Activated T-cell treated with anti-CD3 and anti-CD28 coated beads for 48 hours (primary cell): ENCODE measurements around the gene PHC2.
"Not testable (repeated sequence)": the region's sequence is repeated elsewhere in the genome, so short reads cannot be mapped to it uniquely, and the experiment has no call there.

ENCODE experiments used
- DNase-seq: peaks from one replicate; pipeline ENCODE4 v3.0.0-alpha.2; 2020; ENCODE audit warnings: low read depth

PHC2 gene

DNA sequence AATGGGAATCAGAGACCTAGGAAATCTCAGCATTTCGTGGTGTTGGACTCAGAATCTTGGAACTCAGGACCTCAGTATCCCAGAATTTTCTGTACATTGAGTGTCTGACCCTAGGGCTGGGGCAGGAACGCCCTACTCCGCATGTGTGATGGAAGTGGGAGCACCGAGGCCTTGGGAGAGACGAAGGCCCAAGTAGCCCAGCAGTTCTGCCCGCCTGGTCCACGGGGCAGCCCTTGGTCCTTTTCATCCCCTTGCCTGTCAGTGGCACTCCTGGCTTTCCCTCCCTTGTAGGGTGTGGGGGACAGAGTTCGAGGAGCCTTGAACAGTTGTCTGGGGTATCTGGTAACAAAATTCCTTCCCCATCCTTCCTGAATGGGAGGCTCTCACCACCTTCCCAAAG lies 120.2 kb downstream of the PHC2 start:
- no peak for DNase-seq

DNA sequence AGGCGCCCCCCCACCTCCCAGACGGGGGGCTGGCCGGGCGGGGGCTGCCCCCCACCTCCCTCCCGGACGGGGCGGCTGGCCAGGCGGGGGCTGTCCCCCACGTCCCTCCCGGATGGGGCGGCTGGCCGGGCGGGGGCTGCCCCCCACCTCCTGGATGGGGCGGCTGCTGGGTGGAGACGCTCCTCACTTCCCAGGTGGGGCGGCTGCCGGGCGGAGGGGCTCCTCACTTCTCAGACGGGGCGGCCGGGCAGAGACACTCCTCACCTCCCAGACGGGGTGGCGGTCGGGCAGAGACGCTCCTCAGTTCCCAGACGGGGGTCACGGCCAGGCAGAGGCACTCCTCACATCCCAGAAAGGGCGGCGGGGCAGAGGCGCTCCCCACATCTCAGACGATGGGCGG lies 121.5 kb downstream of the PHC2 start:
- DNase-seq: not testable (repeated sequence)

DNA sequence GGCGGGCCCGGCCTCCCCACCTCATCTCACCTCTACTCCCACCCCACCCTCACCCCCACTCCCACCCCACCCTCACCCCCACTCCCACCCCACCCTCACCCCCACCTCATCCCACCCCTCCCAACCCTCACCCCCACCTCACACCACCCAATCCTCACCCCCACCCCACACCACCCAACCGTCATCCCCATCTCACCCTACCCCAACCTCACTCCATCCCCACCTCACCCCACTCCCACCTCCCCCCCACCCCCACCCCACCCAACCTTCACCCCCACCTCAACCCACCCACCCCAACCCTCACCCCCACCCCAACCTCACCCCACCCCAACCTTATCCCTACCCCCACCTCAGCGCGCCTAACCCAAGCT lies 123.4 kb downstream of the PHC2 start:
- no peak for DNase-seq

DNA sequence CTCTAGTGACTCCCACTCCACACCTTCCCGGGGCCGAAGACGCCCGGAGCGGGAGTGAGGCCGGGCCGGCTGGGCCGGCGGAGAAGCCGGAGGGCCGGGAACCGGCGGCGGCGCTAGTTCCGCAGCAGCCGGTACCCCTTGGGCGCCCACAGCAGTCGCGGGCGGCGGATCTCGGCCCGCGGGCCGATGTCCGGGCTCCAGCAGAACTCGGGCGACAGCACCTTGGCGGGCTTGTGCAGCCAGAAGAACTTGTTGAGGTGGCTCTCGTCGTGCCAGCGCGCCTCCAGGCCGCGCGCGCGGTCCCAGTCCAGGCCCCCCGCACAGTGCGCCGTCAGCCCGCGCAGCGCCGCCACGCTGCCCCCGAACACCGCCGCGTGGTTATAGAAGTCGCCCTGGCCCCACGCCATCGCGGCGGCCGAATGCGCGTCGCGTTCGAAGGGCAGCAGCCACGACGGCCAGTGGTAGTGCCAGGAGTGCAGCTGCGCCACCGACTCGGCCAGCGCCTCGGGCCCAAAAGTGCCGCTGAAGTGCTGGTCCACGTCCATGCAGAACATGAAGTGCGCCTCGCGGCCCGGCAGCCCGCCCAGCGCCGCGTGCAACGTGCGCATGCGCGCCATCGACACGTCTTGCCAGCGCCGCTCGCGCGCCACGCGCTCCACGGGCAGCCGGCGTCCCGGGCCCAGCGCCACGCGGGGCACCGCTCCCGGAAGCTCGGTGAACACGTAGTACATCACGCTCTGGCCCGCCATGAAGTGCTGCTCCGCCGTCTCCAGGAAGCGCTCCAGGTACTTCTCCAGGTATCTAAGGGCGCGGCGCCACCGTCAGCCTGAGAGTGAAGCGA lies 124.0 kb downstream of the PHC2 start:
- DNase-seq: no peak

DNA sequence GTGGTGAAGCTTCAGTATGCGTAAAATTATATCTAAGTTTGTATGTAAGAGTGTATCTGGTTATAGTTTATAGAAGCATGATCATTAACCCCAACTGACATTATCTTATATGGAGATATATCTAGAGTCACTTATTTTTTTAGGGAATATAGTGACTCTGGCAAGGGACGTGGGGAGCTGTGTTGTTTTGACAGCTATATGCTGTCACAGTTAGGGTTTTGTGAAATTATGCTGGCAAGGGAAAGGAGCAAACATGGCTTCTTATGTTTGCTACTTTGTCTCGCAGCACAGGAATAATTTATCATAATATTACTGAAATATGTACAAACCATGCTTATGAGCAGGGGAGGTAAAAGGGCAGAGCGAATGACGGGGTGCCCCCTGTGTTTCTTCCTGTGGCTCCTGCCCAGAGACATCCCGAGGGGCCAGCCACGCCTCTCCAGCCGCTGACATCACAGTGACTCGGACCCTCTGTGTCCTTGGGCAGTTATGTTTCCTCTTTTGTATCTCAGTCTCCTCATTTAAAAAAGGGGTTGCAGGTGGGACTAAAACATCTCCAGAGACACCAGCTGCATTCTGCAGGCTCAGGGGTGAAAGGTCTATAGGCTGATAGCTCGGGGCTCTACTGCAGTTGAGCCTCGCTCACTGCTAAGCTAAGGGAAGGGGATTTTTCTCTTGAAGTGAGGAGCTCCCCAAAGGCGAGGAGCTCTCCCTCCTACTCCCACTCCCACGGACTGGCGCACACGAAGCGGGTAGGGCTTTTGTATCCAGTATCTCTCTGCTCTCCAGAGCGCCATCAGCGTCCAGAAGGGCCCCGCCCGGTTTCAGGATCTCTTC lies 124.9 kb downstream of the PHC2 start:
- no peak for DNase-seq

DNA sequence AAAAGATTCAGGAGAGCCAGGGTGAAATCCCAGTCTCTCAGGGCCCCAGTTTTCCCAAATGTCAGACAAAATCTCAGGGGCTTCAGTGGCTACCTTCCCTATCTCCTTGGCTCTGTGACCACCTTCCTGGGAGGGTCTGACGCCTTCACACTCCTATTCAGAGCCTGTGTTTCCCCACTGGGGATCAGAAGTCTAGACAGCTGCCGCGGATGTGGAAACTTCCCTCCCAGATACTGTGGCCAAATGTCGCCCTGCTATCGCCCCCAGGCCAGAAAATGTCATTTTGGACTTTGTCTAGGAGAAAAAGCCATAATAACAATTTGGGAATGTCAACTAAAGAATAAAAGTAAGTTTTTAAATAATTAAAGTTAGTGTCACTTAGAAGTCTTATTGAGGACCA lies 125.9 kb downstream of the PHC2 start:
- no peak for DNase-seq

DNA sequence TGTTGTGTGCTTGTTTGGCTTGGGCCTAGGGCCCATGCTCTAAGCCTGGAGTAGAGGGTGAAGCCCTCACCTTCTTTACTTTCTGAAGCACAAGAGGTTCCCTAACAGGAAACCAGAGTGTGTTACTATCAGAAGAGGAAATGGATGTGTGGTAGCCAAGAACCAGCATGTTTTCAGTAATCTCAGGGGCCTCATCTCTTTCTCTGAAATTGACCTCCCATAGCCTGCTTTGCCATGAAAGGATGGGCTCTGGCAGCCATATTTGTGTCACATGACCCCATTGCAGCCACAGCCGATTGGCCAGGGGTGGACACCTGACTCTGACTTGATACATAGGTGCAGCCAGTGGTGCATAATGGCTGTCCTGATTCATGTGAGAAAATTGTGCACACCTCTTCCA lies 128.6 kb downstream of the PHC2 start:
- DNase-seq: no peak

DNA sequence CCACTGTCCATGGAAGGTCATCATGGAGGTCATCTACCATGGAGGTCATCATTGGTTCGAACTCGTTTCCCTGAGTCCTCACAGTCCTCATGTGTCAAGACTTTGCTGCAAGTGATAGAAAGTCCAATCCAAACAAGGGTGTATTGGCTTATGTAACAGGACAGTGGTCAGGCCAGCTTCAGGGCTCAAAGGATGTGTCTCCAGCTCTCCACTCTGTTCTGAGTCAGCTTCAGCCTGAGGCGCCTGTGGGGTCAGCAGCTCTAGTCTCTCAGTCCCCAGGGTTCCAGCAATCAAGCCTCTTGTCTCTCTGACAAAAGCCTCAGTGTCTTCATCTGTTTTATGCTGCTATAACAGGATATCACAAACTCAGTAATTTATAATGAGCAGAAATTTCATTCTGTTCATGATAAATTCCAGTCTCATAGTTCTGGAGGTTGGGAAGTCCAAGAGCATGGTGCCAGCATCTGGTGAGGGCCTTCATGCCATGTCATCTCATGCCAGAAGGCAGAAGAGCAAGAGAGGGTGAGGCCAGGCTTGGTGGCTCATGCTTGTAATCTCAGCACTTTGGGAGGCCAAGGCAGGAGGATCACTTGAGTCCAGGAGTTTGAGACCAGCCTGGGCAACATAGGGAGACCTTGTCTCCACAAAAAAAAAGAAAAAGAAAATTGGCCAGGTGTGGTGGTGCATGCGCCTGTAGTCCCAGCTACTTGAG lies 129.5 kb downstream of the PHC2 start:
- no peak for DNase-seq

DNA sequence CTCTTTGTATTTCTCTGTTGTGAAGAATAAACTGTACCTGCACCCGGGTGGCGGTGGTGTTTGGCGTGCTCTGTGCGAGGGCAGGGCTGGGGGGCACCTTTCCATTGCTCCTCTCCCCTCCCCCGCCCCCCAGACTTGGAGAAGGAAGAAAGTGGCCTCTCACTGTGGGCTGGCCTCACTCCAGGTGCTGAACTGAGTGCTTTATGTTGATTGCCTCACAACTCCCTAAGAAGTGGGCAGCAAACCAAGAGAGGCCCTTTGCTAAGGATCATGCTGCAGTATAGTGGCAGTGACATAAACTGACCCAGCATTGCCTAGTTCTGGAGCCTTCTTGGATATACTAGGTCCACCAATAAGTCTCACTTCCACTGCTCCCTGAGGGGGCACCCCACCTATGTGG lies 130.2 kb downstream of the PHC2 start:
- DNase-seq: no peak

DNA sequence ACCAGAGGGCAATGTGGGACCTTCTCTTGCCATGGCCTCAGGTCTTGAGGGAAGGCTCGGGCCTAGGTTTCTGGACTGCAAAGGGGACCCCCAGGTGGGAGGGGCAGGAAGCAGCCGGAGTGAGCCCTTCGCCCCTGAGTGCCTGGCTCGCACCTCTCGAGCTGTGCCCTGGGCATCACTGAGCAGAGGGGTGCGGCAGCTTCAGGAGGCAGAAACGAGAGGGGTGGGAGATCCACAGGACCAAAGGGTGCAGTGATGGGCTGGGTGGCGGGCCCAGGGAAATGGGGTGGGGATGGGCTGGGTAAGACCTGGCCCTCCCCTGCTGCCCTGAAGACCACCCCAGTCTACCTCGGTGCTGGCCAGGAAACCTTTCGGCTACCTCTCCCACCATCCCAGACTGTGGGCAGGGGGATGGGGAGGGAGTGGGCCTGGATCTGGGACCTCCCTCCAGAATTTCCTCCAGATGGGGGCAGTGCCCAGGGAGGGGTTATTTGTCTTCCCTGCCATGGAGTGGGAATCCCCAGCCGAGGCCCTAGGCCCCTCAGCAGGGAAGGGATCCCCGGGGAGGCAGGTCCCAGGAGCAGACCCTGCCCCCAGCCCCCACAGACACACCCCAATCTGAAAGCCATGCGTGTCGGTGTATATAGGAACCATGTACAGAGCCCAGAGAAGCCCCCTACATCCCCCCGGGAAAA lies 131.3 kb downstream of the PHC2 start:
- no peak for DNase-seq

DNA sequence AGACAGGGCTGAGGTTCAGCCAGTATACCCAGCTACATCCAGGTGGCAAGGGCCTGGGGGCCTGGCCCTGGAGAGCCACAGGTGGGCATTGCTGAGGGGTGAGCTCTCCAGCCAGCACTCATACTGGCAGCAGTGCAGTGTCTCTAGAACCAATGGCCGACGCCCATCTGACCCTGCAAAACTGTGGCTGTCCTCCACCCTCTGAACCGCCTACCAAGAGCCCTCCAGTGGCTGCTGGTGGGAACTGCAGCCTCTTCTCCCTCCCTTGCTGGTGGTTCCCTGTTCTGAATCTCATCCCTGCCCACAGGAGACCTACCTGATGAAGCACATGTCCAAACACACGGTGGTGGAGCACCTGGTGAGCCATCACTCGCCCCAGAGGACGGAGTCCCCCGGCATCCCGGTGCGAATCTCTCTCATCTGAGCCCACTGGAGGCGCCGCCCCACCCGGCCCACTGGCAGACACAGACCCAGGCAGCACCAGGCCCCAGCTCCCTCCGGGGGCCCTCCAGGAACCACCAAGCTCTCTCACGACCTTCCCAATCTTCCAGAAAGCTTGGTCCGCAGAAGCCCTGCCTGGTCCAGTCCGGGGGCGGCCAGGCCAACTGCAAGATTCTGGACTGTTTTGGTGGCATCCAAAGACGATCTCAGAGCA lies 132.1 kb downstream of the PHC2 start:
- DNase-seq: peak; percentile 58

DNA sequence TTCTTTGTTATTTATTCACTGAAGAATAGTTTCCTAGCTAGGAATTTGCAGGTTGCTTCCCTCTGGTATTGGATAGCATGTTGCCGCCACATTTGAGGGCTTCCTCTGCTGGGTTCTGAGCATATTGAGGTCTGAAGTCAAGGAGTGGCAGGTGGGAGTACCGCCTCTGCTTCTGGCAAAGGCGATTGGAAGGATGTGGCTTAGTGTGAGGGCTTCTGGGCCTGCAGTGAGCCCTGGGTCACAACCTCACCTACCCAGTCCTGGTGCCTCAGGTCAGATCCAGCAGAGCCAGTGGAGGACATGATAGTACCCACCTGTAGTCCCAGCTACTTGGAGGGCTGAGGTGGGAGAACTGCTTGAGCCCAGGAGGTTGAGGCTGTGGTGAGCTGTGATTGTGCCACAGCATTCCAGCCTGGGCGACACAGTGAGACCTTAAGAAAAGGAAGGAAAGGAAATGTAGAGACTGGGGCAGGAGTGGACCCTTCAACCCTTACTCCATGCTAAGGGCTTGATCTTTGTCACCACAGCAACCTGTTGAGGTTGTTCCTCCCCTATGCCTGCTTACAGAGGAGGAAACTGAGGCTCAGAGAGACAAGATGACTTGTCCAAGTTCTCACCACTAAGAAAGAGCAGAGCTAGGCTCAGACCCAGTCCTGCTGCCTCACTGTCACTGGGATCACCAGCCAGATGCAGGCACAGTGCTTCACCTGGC lies 132.8 kb downstream of the PHC2 start:
- DNase-seq: no peak

DNA sequence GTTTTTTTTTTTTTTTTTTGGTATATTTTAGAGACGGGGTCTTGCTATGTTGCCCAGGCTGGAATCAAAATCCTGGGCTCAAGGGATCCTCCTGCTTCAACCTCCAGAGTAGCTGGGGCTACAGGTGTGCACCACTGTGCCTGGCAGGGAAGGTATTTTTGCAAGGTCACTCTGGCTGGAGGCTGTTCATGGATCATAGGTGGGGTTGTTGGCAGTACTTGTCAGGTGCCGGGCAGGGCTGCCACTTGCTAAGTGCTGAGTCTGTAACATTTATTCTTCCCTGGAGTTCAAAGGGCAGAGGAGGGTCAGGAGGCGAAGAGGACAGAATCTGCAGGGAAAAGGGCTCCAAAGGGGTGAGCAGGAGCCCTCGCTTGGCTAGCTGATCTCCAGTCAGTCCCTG lies 134.1 kb downstream of the PHC2 start:
- DNase-seq: no peak

DNA sequence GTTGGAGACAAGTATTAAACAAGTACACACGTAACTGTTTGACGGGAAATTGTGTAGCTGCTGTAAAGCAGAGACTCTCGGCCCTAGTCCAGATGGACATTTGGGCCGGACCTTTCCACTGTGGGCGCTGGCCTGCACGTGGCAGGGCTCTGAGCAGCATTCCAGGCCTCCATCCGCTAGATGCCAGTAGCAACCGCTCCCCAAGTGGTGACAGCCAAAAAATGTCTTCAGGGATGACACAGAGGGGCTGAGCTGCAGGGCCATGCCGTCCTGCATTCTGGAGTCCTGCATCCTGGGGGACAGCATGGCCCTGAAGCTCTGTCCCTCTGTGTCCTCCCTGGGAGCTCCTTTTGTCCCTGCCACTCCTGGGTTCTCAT lies 134.8 kb downstream of the PHC2 start:
- no peak for DNase-seq

DNA sequence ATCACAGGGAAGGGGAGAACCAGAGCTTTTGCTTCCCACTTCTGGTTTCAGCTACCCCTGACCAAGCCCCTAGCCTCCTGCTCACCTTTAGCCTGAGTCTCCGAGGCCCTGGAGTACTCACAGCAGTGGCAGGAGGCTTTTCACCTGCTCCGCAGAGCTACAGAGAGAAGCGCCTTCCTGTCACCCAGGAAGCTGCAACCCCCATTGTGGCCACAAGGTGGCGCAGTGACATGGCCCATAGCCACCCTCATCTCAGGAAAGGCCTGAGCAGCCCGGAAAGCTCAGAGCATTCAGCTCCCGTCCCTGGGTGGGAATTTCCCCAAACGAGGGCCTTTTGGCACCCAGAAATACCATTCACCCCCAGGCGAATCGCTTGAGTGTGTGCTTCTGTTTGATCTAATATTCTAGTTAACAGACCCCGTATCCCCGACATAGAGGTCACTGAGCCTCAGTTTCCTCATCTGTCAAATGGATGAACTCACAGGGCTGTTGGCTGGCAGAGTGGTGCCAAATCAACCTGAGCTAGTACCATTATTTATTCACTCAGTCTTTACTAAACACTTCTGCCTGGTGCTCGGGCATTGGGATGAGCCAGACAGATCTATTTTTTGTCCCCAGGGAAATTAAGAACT lies 135.3 kb downstream of the PHC2 start:
- DNase-seq: peak; percentile 76

DNA sequence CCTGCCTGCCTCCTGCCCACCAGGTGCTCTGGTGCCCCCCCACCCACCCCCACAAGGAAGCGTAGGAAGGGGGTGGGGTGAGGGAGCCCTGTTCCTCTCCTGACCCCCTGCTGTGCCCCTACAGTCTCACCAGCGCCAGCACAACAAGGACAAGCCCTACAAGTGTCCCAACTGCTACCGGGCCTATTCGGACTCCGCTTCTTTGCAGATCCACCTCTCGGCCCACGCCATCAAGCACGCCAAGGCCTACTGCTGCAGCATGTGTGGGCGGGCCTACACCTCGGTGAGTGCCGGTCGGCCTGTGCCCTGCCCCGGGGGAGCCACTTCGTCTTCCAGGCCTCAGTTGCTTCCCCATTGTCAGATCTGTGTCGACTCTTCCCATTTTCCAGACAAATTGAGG lies 135.9 kb downstream of the PHC2 start:
- DNase-seq: no peak

DNA sequence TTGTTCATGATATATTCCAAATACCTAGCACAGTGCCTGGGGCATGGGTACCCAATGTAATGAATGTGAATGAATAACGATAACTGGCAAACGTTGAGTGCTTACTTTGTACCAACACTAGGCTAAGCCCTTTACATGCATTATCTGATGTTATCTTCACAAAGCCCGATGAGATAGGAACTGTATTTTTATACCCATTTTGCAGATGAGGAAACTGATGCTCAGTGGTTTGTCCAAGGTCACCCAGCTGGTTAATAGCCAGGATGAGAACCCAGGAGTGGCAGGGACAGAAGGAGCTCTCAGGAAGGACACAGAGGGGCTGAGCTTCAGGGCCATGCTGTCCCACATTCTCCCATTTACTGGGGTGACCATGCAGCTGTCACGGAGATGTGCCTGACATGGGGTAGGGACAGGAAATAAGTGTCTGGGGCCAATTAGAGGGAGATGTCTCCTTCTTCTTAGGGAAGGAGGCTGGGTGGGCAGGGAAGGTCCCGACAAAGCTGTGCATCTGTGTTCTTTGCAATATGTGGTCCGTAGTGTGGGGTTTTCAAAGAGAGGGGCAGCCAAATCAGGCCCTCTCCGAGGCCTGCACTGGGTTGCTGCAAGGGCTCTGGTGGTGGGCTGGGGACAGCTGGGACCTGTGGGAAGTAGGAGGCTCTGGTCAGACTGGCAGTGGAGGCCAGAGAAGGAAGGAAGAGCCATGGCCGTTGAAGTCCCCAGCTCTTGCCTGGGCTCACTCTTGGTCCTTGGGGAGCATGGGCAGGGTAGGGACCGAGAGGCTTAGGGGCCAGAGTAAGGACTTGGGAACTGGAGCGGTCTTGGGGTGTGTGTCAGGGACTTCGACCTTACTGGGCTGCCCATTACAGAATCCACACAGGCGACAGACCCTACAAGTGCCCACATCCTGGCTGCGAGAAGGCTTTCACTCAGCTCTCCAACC lies 136.6 kb downstream of the PHC2 start:
- no peak for DNase-seq

DNA sequence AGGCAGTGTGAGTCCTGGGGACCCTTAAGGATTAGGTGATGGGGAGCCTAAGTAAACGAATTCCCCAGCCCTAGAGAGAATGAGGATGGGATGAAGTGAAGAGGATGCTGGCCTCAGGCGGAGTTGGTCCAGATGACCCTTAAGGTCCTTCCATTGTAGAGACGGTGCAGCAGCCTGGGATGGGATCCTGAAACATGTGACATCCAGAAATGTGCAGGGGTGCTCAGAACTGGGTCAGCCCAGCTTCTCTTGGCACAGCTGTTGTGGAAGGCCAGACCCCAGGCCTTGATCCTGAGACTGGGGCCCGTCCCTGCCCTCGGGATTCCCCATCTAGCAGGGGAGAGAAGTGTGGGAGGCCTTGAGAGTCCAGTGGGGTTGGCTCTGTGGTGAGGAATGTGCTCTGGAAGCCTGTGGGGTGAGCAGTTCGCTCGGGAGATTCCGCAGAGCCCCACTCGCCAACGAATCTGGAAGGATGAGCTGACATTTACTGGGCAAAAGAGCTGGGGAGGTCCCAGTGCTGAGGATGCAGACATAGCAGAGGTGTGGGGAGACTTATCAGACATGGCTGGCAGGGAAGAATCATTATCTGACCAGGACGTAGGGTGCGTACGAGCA lies 138.1 kb downstream of the PHC2 start:
- DNase-seq: no peak

DNA sequence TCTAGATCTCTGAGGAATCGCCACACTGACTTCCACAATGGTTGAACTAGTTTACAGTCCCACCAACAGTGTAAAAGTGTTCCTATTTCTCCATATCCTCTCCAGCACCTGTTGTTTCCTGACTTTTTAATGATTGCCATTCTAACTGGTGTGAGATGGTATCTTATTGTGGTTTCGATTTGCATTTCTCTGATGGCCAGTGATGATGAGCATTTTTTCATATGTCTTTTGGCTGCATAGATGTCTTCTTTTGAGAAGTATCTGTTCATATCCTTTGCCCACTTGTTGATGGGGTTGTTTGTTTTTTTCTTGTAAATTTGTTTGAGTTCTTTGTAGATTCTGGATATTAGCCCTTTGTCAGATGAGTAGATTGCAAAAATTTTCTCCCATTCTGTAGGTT lies 140.3 kb downstream of the PHC2 start:
- DNase-seq: not testable (repeated sequence)
